GM18505 (cell line): ENCODE data around the gene SLC25A21.

Source experiments
- ATAC-seq: cut with Tn5 transposase; IDR thresholded peaks from one replicate; pipeline ENCODE4 v1.9.1; 2021; ENCODE audit not compliant: unreplicated experiment
- POLR2A ChIP-seq: IDR thresholded peaks from 4 replicates; pipeline ENCODE4 v1.6.1; 2011; ENCODE audit warnings: borderline replicate concordance; ENCODE audit not compliant: insufficient read depth, insufficient read length; ENCODE audit errors: extremely low read depth

The SLC25A21 gene

DNA sequence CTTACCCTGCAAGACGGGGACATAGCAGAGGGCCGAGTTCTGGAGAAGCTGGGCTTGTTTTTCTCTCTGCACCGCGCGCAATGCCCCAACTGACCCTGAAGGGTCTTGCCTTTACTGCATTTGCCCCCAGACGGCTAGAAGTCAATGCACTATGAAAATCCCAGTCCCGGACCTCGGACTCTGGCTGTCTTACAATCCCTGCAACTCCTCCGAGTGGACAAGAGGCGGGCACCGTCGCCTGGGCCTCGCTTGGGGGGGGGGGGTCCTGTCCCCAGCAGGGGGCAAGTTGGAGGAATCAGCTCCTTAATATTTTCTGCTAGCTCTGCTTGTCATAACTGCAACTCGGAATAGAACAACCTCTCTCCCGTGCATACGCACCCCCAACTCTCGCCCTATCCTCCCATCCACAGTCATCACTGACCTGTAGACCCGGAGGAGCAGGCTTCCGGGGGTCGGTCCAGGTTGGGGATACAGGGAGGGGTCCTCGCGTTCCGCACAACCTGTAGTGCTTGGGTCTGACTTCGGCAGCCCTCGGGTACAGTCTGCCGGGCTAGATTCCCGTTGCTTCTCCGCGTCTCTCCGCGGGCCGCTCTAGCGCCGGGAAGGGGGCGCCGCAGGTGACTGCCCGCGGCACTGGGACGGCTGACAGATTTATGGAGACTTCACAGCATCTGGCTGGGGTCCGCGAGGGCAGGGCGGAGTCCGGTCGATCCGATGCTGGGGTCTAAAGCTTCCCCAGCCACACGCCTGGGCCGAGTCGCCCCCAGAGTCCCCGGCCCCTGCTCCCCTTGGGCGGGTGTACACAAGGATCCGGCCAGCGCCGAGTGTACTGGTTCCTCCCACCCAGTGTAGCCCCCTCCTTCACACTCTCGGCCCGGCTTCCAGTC is 514.0 kb downstream of the SLC25A21 start:
- no peak for TF ChIP-seq POLR2A
- ATAC-seq, result no peak

DNA sequence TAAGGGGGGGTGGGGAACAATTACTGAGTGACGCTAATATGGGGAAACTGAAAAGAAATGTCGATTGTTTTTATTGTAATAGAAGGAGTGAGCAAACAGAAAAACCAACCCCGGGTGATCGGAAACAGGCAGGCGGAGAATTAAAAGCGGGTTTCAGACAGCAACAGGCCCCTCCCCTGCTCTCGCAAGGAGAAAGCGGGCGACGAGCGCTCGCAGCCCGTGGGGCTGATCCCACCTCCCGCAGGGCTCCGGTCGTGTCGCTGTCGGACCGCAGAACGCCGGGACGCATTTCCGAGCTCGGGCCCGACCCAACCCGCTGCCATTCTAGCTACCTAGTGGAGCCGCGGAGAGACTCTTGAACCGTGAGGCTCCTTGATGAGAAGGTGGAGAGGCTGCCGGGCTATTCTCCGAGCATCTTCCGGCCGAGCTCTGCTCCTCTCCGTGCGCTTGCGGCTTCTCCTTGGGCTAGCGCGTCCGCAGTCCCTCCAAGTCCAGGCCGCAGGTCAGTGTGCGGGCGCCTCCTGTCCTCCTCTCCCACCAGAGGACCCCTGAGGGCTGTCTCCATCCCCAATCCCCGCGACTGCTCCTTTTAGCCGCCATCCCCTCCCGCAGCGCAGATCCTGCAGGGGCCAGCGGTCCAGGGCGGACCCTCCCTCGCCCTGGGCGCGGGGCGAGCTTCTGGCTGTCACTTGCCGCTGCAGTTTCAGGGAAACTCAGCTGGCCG is 514.8 kb downstream of the SLC25A21 start:
- ATAC-seq, result no peak
- no peak for TF ChIP-seq POLR2A

DNA sequence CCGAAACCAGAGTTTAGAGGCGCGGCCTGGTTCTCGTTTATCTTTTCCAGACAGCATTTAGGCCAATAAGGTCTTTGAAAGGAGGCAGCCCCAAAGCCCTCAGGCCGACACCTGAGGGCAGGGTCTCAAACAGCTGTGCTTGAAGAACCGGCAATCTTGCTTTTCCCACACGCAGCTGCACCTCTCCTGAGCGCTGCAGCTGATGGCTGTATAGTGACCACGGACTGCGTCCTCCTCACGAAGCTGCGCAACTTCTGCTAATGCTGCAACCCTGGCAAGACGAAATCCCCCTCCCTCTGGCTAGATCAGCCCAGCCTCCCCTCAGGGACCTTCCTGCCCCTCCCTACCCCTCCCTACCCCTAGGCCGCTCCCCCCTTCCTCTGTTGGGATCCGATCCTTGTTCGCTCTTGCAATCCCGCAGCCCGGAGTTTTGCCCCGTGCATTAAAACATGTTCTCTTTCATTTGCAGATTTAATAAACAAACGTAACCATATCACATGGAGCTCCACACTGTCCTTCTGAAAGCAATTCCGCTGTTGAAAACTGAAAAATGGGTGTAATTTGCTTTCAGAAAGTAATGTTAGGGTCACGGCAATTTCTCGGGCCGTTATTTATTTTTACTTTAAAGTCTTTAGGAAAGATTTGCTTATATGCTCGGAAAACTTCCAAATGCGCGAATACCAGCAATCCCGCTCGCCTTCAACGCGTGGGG is 515.6 kb downstream of the SLC25A21 start:
- ATAC-seq, result no peak
- no peak for TF ChIP-seq POLR2A

DNA sequence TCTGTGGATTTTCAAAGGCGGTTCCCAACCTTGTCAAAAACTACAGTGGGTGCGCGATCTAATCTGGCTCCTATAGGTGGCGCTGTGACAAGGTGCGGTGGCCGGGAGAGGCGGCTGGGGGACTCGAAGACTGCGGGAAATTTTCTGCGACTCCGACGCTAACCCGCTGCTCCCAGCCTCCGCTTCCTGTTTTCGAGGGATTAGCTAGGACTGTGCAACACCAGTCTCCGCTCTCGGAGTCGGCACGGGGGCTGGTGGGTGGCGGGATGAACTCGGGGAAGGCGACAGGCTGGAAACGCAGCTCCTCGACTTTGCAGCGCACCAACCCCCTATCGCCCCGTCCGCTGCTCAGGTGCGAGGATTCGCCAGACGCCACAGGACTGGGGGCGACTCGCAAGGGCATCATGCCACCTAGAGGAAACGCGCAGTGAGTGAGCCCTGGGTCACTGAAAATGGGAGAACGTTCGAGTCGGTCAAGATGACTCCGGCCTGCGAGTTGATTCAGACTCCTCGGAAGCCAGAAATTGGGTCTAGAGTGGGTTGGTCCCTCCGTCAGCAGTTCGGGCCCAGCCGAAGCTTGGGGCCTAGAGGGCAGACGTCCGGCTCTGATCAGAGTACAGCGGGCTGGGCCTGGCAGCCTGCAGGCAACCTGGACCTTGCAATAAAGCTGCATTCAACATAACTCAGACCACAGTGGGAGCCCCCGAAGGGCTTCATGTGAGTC is 516.3 kb downstream of the SLC25A21 start:
- no peak for TF ChIP-seq POLR2A
- ATAC-seq, result no peak

DNA sequence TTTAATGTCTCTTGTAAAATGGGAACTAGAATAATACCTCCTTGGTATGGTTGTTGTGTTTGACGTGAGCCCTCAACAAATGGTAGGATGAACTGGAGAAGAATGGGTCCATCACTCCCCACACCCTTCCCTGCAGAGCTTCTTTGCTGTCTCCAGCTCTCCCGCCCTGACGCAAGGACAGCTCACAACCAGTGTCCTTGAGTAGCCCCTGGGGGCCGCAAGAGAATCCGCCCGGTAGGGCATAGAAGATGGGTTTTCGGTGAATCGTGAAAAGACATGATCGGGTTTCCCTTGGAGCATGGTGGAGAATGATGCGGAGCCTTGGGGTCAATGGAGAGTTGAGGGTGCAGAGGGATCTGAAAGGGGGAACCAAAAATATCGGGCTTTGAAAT is 516.8 kb downstream of the SLC25A21 start:
- ATAC-seq, result no peak
- no peak for TF ChIP-seq POLR2A

DNA sequence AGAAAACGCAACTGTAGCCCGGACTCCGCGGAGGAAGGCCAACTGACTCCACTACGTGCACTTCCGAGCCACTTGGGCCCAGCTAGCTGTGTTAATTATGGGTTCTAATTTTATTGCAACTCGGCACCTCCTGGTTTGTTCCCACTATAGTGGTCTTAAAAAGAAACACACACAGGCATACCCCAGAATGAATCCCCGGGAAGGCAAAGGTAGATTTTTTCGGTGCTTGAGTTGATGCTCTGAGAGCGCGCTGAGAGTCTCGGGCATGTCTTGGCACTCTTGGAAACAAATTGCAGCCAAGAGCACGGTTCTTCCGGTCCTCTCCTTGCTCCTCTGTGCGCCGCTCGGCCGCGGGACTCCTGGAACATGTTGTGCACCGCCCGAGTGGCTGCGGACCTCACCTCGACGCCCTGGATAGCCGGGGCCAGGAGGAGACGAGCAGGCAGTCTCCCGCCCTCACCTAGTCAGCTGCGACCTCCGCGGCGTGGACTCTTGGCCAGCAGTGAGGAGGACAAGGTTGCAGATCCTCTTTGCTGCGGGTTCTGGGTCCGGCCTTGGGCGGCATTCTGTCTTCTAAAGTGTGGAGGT is 517.5 kb downstream of the SLC25A21 start:
- no peak for TF ChIP-seq POLR2A
- ATAC-seq, result no peak

DNA sequence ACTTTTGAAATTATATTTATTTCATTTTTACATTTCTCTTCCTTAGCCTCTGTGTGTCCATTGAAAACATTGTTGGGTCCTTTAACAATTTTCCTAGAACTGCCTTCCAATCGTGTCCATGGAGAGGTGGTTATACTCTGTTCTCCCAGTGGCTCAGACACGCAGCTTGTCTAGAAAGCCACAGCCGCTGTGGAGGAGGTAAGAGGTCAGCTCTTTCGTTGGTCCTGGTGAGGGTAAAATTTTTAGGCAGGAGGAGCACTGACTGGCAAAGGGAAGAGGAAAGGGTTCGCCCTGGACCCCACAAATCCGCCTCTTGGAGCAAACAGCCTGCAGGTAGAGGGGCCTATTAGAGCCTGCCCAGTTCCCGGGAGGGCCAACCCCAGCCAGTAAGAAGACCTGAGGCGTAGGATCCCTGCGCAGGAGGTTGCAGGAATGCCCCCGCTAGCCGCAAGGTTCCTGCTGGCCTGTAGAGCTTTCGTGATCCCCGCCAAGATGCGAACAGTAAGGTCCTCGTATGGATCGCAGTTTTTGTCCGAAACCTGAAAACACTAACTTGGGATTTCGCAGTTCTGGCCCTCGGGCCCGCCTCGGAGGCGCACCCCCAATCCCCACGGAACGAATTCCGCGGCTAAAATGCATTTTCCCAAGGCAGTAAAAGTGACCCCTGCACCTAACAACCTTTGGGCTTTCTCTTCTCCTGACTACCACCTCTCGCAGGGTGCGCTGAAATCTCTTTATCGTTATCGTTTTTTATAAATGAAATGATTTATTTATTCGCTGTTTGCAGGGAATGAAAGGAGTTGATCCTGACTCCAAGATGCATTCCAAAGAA is 518.2 kb downstream of the SLC25A21 start:
- no peak for TF ChIP-seq POLR2A

DNA sequence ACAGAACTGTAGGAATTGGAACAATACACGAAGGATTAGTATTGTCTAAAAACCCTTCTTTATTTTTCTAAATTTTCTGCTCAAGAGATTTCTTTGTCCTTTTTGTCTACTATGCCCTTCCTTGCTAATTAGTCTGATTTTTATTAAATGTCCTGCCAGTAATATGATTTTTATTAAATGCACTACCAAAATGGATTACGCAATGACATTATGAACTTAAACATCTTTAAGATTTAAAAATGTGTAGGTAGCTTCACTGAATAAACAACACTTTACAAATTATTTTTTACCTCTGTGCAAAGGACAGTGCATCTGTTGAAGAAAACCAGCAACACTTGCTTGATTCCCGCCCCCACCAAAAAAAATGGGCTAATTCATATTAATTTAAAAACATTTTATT is 519.0 kb downstream of the SLC25A21 start:
- ATAC-seq, result no peak
- TF ChIP-seq POLR2A, result no peak

More for the DNA sequence above, 518.2 kb downstream of the SLC25A21 start:
- no peak for ATAC-seq

DNA sequence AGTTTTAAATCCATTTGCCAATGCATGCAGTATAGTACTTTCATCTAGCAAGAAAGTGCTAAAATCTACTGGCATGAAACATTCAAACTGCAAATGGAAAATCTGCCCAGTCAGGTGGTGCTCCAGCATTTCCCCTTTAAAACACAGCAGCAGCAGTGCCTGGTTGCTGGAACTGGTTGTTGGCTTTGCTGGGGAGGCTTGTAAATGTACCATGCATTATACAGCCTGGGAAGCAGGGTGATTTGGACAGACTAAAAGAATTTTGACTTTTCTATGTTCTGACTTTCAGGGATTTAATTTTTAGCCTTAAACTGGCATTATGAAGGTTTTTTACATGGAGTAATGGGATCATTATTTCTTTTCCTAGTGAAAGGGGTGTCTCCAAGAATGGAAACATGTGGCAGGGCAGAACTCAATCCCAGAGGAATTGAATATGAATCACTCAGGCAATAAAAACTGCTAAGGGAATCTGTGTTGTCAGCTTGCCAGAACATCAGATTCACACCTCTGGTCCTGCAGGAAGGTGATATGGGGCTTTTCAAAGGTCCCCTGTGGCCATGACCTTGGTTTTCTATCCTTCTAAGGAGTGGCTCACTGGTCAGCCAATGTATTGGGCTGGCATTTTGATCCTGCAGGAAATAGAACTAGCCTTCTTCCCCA is 519.7 kb downstream of the SLC25A21 start:
- ATAC-seq, result no peak
- TF ChIP-seq POLR2A, result no peak

DNA sequence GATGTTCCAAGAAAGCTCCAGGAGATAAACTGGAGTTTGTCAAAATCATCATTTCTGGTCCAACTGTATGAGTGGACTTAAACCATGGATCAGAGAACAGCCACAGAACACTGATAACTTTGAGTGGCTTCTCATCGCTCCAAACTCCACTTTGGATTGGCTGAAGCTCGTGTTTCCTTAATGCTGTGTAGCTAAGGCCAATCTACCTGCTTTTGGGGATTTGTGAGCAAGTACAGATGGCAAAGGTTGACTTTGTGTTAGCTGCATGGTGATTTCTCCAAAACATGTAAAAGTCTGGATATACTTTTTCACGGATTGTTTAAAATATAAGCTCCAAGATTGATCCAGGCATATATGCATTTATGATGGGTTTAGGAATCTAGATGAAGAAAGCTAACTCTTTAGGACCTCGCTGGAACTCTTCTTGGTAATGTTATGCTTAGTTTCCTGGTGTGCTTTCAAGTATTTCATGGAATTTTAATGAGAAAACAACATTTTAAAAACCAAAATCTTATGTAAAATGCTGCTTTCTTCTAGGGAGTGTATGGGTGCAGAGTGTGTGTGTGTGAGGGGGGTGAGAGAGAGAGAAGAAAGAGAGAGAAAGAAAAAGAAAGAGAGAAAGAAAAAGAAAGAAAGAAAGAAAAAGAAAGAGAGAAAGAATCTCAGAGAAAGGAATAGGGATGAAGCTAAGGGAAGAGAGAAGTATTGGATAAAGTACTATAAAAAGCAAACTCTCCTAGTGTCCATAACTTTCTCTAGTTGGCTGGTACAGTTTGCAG is 522.3 kb downstream of the SLC25A21 start:
- TF ChIP-seq POLR2A, result no peak
- no peak for ATAC-seq
